ENCODE data around the gene APC.

APC gene

DNA sequence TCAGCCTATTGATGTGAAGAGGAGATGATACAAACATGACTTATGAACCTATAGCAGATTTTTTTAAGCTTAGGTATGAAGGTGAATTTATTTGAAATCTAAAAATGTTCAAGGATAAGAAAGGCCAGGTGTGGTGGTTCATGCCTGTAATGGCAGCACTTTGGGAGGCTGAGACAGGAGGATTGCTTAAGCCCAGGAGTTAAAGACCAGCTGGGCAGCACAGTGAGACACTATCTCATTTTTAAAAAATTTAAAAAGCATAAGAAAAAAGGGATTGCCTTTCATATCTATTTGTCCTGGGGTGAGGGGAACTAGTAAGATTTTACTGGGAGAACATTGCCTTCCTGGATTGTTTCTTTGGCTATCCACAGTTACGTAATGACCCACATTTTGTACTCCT is 82.6 kb downstream of the APC start:
- H3K4me3 ChIP-seq (ENCODE audit: control insufficient read depth in 1 of 7, extremely low read depth in 1 of 7, insufficient read depth in 4 of 7, low read depth in 2 of 7, low read length in 6 of 7), result no peak overlapping the region
- DNase-seq, result no peak
- POLR2A ChIA-PET, result no interaction called here
- H3K27me3 ChIP-seq (replicated peaks in 2 of 5; ENCODE audit: control insufficient read depth in 4 of 5, insufficient read depth in 5 of 5, low read length in 4 of 5), result no peaks in the 10 kb centered on the region
- H3K36me3 ChIP-seq (ENCODE audit: control insufficient read depth in 4 of 4, insufficient read depth in 4 of 4, low read length in 3 of 4), result peaks cover 12 to 47% (median 26%) of the 10 kb centered on the region in 4 experiments
- no peaks in the 10 kb centered on the region for H3K4me1 ChIP-seq (ENCODE audit: control extremely low read depth in 1 of 4, control insufficient read depth in 4 of 4, insufficient read depth in 4 of 4, low read length in 3 of 4)
- no peak overlapping the region for H3K27ac ChIP-seq (ENCODE audit: insufficient read depth in 1 of 2, low read depth in 1 of 2, low read length in 2 of 2, poor library complexity in 1 of 2, severe bottlenecking in 2 of 2)
- CTCF ChIA-PET, result no interaction called here
- no CpG with 5 or more reads among the region's 1 CpG for WGBS (ENCODE audit: insufficient coverage)
- H3K9me3 ChIP-seq (ENCODE audit: control extremely low read depth in 1 of 5, control insufficient read depth in 4 of 5, insufficient read depth in 2 of 5, low read depth in 1 of 5, low read length in 4 of 5), result no peaks in the 10 kb centered on the region

DNA sequence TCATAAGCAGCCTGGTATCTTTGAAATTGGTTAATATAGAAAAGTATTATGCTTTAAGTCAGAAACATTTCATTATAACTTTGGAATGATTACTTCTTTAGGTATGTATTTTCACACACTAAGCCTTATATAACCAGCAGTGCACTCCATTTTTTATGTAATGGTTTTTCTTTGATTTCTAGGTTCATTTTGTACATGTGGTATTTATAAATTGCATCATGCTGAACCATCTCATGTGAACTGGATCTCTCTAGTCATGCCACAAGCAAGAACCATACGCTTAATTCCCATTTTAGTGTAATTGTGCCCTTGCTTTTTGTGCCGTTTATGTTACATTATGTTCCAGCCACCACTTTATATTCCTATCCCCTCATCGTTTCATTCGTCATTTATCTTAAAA is 84.8 kb downstream of the APC start:
- ChIA-PET CTCF (no interaction called here), POLR2A (no interaction called here)
- no peak overlapping the region for H3K27ac ChIP-seq (ENCODE audit: insufficient read depth in 1 of 2, low read depth in 1 of 2, low read length in 2 of 2, poor library complexity in 1 of 2, severe bottlenecking in 2 of 2)
- no peak for DNase-seq
- WGBS (ENCODE audit: insufficient coverage), result 75% methylated on average over 4 of the region's 4 CpGs
- peaks cover 12 to 47% (median 26%) of the 10 kb centered on the region in 4 experiments for H3K36me3 ChIP-seq (ENCODE audit: control insufficient read depth in 4 of 4, insufficient read depth in 4 of 4, low read length in 3 of 4)
- no peaks in the 10 kb centered on the region for H3K27me3 ChIP-seq (replicated peaks in 2 of 5; ENCODE audit: control insufficient read depth in 4 of 5, insufficient read depth in 5 of 5, low read length in 4 of 5)
- H3K9me3 ChIP-seq (ENCODE audit: control extremely low read depth in 1 of 5, control insufficient read depth in 4 of 5, insufficient read depth in 2 of 5, low read depth in 1 of 5, low read length in 4 of 5), result no peaks in the 10 kb centered on the region
- H3K4me3 ChIP-seq (ENCODE audit: control insufficient read depth in 1 of 7, extremely low read depth in 1 of 7, insufficient read depth in 4 of 7, low read depth in 2 of 7, low read length in 6 of 7), result no peak overlapping the region
- no peaks in the 10 kb centered on the region for H3K4me1 ChIP-seq (ENCODE audit: control extremely low read depth in 1 of 4, control insufficient read depth in 4 of 4, insufficient read depth in 4 of 4, low read length in 3 of 4)

DNA sequence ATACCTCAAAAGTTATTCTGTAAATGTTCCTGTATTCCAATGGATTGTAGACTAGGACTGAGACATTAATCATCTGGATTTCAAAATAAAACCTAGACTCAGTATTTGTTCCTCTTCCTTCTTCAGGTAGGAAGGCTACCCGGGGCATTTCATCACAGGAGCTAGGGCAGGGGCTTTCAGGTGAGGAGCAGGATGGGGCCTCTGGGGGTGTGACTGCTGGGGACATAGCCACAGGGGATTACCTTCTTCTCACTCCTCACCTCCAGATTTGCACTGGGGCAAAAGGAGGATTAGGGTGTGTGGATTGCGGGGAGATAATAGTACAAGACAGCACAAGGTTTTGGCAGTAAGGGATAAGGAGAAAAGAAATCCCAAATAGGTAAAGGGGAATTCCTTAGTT is 85.5 kb downstream of the APC start:
- 100% methylated on average over 1 of the region's 2 CpGs for WGBS (ENCODE audit: insufficient coverage)
- H3K27ac ChIP-seq (ENCODE audit: insufficient read depth in 1 of 2, low read depth in 1 of 2, low read length in 2 of 2, poor library complexity in 1 of 2, severe bottlenecking in 2 of 2), result no peak overlapping the region
- H3K36me3 ChIP-seq (ENCODE audit: control insufficient read depth in 4 of 4, insufficient read depth in 4 of 4, low read length in 3 of 4), result peaks cover 17 to 54% (median 29%) of the 10 kb centered on the region in 4 experiments
- ChIA-PET CTCF (no interaction called here), POLR2A (no interaction called here)
- no peaks in the 10 kb centered on the region for H3K27me3 ChIP-seq (replicated peaks in 2 of 5; ENCODE audit: control insufficient read depth in 4 of 5, insufficient read depth in 5 of 5, low read length in 4 of 5)
- H3K9me3 ChIP-seq (ENCODE audit: control extremely low read depth in 1 of 5, control insufficient read depth in 4 of 5, insufficient read depth in 2 of 5, low read depth in 1 of 5, low read length in 4 of 5), result no peaks in the 10 kb centered on the region
- no peak for DNase-seq
- no peaks in the 10 kb centered on the region for H3K4me1 ChIP-seq (ENCODE audit: control extremely low read depth in 1 of 4, control insufficient read depth in 4 of 4, insufficient read depth in 4 of 4, low read length in 3 of 4)
- H3K4me3 ChIP-seq (ENCODE audit: control insufficient read depth in 1 of 7, extremely low read depth in 1 of 7, insufficient read depth in 4 of 7, low read depth in 2 of 7, low read length in 6 of 7), result no peak overlapping the region

DNA sequence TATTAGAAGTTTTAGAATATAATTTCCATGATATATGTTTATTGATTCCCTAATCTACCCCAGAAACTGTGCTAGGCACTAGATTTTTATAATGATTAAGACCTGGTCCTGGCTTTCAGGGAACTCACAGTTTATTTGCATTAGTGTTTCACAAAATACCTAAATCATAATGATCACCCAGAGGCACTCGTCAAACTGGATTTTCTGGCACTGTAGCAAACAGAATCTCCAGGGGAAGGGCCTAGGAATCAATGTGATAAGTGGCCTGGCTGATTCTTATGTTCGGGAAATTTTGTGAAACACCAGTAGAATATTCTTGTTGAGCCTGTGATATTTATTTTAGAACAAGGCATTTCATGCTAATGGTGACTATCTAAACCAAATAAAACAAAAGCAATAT is 86.0 kb downstream of the APC start:
- no peaks in the 10 kb centered on the region for H3K9me3 ChIP-seq (ENCODE audit: control extremely low read depth in 1 of 5, control insufficient read depth in 4 of 5, insufficient read depth in 2 of 5, low read depth in 1 of 5, low read length in 4 of 5)
- POLR2A ChIA-PET, result no interaction called here
- no peak for DNase-seq
- H3K4me1 ChIP-seq (ENCODE audit: control extremely low read depth in 1 of 4, control insufficient read depth in 4 of 4, insufficient read depth in 4 of 4, low read length in 3 of 4), result no peaks in the 10 kb centered on the region
- peaks cover 20 to 57% (median 32%) of the 10 kb centered on the region in 4 experiments for H3K36me3 ChIP-seq (ENCODE audit: control insufficient read depth in 4 of 4, insufficient read depth in 4 of 4, low read length in 3 of 4)
- H3K27ac ChIP-seq (ENCODE audit: insufficient read depth in 1 of 2, low read depth in 1 of 2, low read length in 2 of 2, poor library complexity in 1 of 2, severe bottlenecking in 2 of 2), result no peak overlapping the region
- no peaks in the 10 kb centered on the region for H3K27me3 ChIP-seq (replicated peaks in 2 of 5; ENCODE audit: control insufficient read depth in 4 of 5, insufficient read depth in 5 of 5, low read length in 4 of 5)
- no peak overlapping the region for H3K4me3 ChIP-seq (ENCODE audit: control insufficient read depth in 1 of 7, extremely low read depth in 1 of 7, insufficient read depth in 4 of 7, low read depth in 2 of 7, low read length in 6 of 7)
- CTCF ChIA-PET, result no interaction called here
- WGBS (ENCODE audit: insufficient coverage), result 100% methylated on average over 1 of the region's 2 CpGs

DNA sequence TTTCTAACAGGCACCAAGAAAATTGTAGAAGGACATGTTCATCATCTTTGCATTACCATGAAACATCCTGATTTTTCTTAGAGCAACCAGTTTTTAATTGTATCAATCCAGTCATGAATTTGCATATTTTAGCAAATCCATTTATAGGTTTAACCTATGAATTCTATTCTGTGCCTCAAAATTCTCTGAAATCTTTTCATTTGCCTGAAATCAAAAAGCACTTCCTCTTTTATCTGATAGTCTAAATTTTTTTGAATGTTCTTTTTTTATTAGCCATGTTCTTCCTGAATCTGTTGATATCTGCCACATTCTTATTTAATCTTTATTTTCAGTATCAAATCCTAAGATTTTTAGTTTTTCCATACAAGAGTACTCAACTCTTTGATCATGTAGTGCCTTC is 86.5 kb downstream of the APC start:
- no peak overlapping the region for H3K4me3 ChIP-seq (ENCODE audit: control insufficient read depth in 1 of 7, extremely low read depth in 1 of 7, insufficient read depth in 4 of 7, low read depth in 2 of 7, low read length in 6 of 7)
- H3K4me1 ChIP-seq (ENCODE audit: control extremely low read depth in 1 of 4, control insufficient read depth in 4 of 4, insufficient read depth in 4 of 4, low read length in 3 of 4), result no peaks in the 10 kb centered on the region
- DNase-seq, result no peak
- POLR2A ChIA-PET, result no interaction called here
- peaks cover 19 to 58% (median 32%) of the 10 kb centered on the region in 4 experiments for H3K36me3 ChIP-seq (ENCODE audit: control insufficient read depth in 4 of 4, insufficient read depth in 4 of 4, low read length in 3 of 4)
- CTCF ChIA-PET, result no interaction called here
- H3K9me3 ChIP-seq (ENCODE audit: control extremely low read depth in 1 of 5, control insufficient read depth in 4 of 5, insufficient read depth in 2 of 5, low read depth in 1 of 5, low read length in 4 of 5), result no peaks in the 10 kb centered on the region
- no peak overlapping the region for H3K27ac ChIP-seq (ENCODE audit: insufficient read depth in 1 of 2, low read depth in 1 of 2, low read length in 2 of 2, poor library complexity in 1 of 2, severe bottlenecking in 2 of 2)
- H3K27me3 ChIP-seq (replicated peaks in 2 of 5; ENCODE audit: control insufficient read depth in 4 of 5, insufficient read depth in 5 of 5, low read length in 4 of 5), result no peaks in the 10 kb centered on the region

DNA sequence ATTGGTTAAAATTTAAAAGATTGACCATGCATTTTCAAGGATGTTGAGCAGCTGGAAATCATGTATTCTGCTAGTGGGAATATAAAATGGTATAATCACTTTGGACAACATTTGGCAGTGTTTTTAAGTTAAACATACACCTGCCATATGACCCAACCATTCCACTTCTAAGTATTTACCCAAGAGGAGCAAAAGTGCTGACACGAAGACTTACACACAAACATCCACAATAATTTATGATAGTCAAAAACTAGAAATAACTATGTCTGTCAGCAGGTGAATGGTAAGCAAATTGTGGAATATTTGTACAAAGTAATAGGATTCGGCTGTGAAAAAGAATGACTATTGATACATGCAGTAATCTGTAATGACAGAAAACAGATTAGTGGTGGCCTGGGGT is 92.7 kb downstream of the APC start:
- Histone ChIP-seq H3K36me3 (ENCODE audit: control insufficient read depth in 4 of 4, insufficient read depth in 4 of 4, low read length in 3 of 4) (peaks cover 22 to 46% (median 28%) of the 10 kb centered on the region in 4 experiments), H3K9me3 (ENCODE audit: control extremely low read depth in 1 of 5, control insufficient read depth in 4 of 5, insufficient read depth in 2 of 5, low read depth in 1 of 5, low read length in 4 of 5) (no peaks in the 10 kb centered on the region), H3K27ac (ENCODE audit: insufficient read depth in 1 of 2, low read depth in 1 of 2, low read length in 2 of 2, poor library complexity in 1 of 2, severe bottlenecking in 2 of 2) (no peak overlapping the region), H3K4me1 (ENCODE audit: control extremely low read depth in 1 of 4, control insufficient read depth in 4 of 4, insufficient read depth in 4 of 4, low read length in 3 of 4) (no peaks in the 10 kb centered on the region), H3K27me3 (replicated peaks in 2 of 5; ENCODE audit: control insufficient read depth in 4 of 5, insufficient read depth in 5 of 5, low read length in 4 of 5) (no peaks in the 10 kb centered on the region), H3K4me3 (ENCODE audit: control insufficient read depth in 1 of 7, extremely low read depth in 1 of 7, insufficient read depth in 4 of 7, low read depth in 2 of 7, low read length in 6 of 7) (no peak overlapping the region)
- DNase-seq, result no peak
- POLR2A ChIA-PET, result no interaction called here
- CTCF ChIA-PET, result interaction anchor here (0.6 kb wide), 1 partner anchor 645 kb away, joined by 4 read pairs; no protein-coding TSS in a partner anchor
- 92% methylated on average over 1 of the region's 2 CpGs for WGBS (ENCODE audit: insufficient coverage)

DNA sequence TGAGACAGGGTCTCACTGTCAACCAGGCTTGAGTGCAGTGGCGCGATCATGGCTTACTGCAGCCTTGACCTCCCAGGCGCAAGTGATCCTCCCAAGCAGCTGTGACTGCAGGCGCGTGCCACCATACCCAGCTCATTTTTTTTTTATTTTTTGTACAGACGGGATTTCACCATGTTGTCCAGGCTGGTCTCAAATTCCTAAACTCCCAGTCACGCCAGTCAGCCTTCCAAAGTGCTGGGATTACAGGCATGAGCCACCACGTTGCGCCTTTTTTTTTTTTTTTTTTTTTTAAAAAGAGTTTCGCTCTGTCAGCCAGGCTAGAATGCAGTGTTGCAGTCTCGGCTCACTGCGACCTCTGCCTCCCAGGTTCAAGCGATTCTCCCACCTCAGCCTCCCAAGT is 96.3 kb downstream of the APC start:
- peaks cover 23 to 46% (median 31%) of the 10 kb centered on the region in 4 experiments for H3K36me3 ChIP-seq (ENCODE audit: control insufficient read depth in 4 of 4, insufficient read depth in 4 of 4, low read length in 3 of 4)
- no peaks in the 10 kb centered on the region for H3K4me1 ChIP-seq (ENCODE audit: control extremely low read depth in 1 of 4, control insufficient read depth in 4 of 4, insufficient read depth in 4 of 4, low read length in 3 of 4)
- ChIA-PET CTCF (no interaction called here), POLR2A (no interaction called here)
- DNase-seq, result no peak
- over 99% methylated on average over 8 of the region's 13 CpGs for WGBS (ENCODE audit: insufficient coverage)
- no peaks in the 10 kb centered on the region for H3K27me3 ChIP-seq (replicated peaks in 2 of 5; ENCODE audit: control insufficient read depth in 4 of 5, insufficient read depth in 5 of 5, low read length in 4 of 5)
- no peak overlapping the region for H3K4me3 ChIP-seq (ENCODE audit: control insufficient read depth in 1 of 7, extremely low read depth in 1 of 7, insufficient read depth in 4 of 7, low read depth in 2 of 7, low read length in 6 of 7)
- no peaks in the 10 kb centered on the region for H3K9me3 ChIP-seq (ENCODE audit: control extremely low read depth in 1 of 5, control insufficient read depth in 4 of 5, insufficient read depth in 2 of 5, low read depth in 1 of 5, low read length in 4 of 5)
- no peak overlapping the region for H3K27ac ChIP-seq (ENCODE audit: insufficient read depth in 1 of 2, low read depth in 1 of 2, low read length in 2 of 2, poor library complexity in 1 of 2, severe bottlenecking in 2 of 2)
